ENCODE data around the gene HOXD13.

The HOXD13 gene

GRCh38 chr2:176107731-176108181, 15.2 kb downstream of the HOXD13 start:
- TF ChIP-seq CTCF (IDR thresholded peaks at IDR 0.05; ENCODE audit: control insufficient read depth, insufficient read depth, low read depth, low read length, missing control alignments), result no peak
- H3K4me3 ChIP-seq (ENCODE audit: control insufficient read depth, low read depth, low read length), result peak overlapping the region; percentile 24
- DNase-seq (ENCODE audit: low read depth), result no peak

- no peak for TF ChIP-seq CTCF (IDR thresholded peaks at IDR 0.05; ENCODE audit: control insufficient read depth, insufficient read depth, low read depth, low read length, missing control alignments)
- DNase-seq (ENCODE audit: low read depth), result no peak
- H3K4me3 ChIP-seq (ENCODE audit: control insufficient read depth, low read depth, low read length), result no peak overlapping the region
Measured at GRCh38 chr2:176109192-176109901, 16.8 kb downstream of the HOXD13 start.

GRCh38 chr2:176109946-176110345, 17.4 kb downstream of the HOXD13 start:
- no peak for DNase-seq (ENCODE audit: low read depth)
- no peak overlapping the region for H3K4me3 ChIP-seq (ENCODE audit: control insufficient read depth, low read depth, low read length)
- TF ChIP-seq CTCF (IDR thresholded peaks at IDR 0.05; ENCODE audit: control insufficient read depth, insufficient read depth, low read depth, low read length, missing control alignments), result no peak

- H3K4me3 ChIP-seq (ENCODE audit: control insufficient read depth, low read depth, low read length), result no peak overlapping the region
- no peak for TF ChIP-seq CTCF (IDR thresholded peaks at IDR 0.05; ENCODE audit: control insufficient read depth, insufficient read depth, low read depth, low read length, missing control alignments)
- DNase-seq (ENCODE audit: low read depth), result no peak
Measured at GRCh38 chr2:176110415-176111308, 18.1 kb downstream of the HOXD13 start.

- TF ChIP-seq CTCF (IDR thresholded peaks at IDR 0.05; ENCODE audit: control insufficient read depth, insufficient read depth, low read depth, low read length, missing control alignments), result no peak
- DNase-seq (ENCODE audit: low read depth), result no peak
- H3K4me3 ChIP-seq (ENCODE audit: control insufficient read depth, low read depth, low read length), result no peak overlapping the region
Measured at GRCh38 chr2:176111309-176111663, 18.8 kb downstream of the HOXD13 start.

GRCh38 chr2:176111846-176112374, 19.4 kb downstream of the HOXD13 start:
- no peak for DNase-seq (ENCODE audit: low read depth)
- TF ChIP-seq CTCF (IDR thresholded peaks at IDR 0.05; ENCODE audit: control insufficient read depth, insufficient read depth, low read depth, low read length, missing control alignments), result no peak
- H3K4me3 ChIP-seq (ENCODE audit: control insufficient read depth, low read depth, low read length), result no peak overlapping the region

Measured in AG09309 (cell line).